ENCODE data around the gene PCGF5.

GRCh38 chr10:91220194-91220953, at the start of gene PCGF5:
- TF ChIP-seq CTCF (IDR thresholded peaks at IDR 0.05) = peak; percentile 33 to 78 (median 56)
- TF ChIP-seq POLR2A (IDR thresholded peaks at IDR 0.05) = peak; percentile 82 to 89
